NCI-H2029 (cell line): Measurements from ENCODE around the gene MAB21L2.

Source experiments
- DNase-seq: peaks from one replicate; lab custom pipeline; 2025; lab: John Stamatoyannopoulos, UW

MAB21L2 gene

GRCh38 chr4:150619042-150619441 lies 37.1 kb downstream of the MAB21L2 start:
- DNase-seq: no peak

DNA sequence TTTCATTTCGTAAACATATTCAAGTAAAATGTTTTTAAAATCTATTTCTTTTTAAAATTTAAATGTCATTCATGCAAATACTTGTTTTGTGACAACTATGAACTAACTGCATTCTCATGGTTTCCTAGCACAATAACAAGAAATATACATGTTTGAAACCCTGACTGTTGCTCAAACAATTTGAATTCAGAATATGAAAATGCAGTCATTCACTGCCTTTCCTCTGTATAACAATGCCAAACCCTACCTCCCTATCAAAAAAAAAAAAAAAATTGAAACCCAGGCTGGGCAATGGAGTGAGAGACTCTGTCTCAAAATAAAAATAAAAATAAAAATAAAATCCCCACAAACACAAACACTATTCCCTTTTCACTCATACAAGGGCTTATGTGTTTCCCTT lies 42.1 kb downstream of the MAB21L2 start:
- DNase-seq: no peak

DNA sequence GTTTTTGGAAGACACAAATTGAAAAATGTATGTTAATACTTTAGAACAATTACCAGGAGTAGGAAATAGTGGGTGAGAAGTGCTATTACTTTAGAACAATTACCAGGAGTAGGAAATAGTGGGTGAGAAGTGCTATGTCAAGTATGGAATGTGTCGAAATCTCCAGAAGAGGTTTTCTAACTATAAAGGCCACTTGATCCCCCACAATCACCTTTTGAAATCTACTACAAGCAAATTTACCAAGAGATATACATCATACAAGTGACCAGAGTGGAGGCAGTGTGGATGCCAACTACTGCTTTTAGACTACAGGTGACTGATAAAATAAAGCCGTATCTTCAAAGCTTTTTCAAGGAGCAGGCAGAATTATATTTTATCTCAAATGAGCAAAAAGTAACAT lies 43.1 kb downstream of the MAB21L2 start:
- no peak for DNase-seq

DNA sequence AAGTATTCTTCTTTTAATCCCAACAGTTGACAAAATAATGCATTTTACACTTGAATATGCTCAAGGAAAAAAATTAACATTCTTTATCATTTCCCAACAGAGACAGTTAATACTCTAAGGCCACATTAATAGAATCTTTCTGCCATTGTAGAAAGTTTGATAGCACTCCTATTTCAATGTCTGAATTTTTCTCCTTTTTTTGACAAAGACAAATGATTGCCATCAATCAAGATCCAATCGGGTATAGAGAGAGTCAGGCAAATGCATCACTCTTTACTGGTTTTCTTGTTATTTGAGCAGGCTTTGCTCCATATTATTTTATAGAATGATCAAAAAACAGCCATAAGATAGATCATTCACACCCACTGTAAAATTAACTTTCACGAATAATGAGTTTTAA lies 46.1 kb downstream of the MAB21L2 start:
- DNase-seq: no peak

GRCh38 chr4:150632639-150633038 lies 50.7 kb downstream of the MAB21L2 start:
- no peak for DNase-seq
